T-helper 1 cell (primary cell): ENCODE results near the gene SUSD4.
"Not testable (repeated sequence)": the region's sequence is repeated elsewhere in the genome, so short reads cannot be mapped to it uniquely, and the experiment has no call there.

ENCODE experiments used
- DNase-seq, 5 donors: peaks; one replicate each; pipeline ENCODE4 v3.0.0-alpha.2; 2012 to 2020

Gene SUSD4

GRCh38 chr1:223288826-223289225 lies 75.2 kb downstream of the SUSD4 start:
- DNase-seq: no peak

DNA sequence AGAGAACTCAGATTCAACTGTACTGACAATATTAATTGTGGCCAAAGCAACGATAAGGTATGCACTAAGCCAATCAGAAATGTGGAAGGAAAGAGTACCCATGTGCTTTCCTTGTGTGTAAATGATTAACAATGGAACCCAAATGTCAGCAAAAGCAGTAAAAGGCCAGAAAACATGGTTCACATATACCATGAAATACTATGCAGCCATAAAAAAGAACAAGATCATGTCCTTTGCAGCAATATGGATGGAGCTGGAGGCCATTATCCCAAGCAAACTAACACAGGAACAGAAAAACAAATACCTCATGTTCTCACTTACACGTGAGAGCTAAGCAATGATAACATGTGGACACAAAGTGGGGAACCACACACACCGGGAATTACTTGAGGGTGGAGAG lies 78.5 kb downstream of the SUSD4 start:
- no peak for DNase-seq

- DNase-seq: not testable (repeated sequence)
Observed at GRCh38 chr1:223283697-223284096, 80.3 kb downstream of the SUSD4 start.

DNA sequence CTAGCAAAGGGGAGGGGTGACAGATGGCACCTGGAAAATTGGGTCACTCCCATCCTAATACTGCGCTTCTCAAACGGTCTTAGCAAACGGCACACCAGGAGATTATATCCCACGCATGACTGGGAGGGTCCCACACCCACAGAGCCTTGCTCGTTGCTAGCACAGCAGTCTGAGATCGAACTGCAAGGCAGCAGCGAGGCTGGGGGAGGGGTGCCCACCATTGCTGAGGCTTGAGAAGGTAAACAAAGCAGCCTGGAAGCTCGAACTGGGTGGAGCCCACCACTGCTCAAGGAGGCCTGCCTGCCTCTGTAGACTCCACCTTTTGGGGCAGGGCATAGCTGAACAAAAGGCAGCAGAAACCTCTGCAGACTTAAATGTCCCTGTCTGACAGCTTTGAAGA lies 85.7 kb downstream of the SUSD4 start:
- DNase-seq: not testable (repeated sequence)

DNA sequence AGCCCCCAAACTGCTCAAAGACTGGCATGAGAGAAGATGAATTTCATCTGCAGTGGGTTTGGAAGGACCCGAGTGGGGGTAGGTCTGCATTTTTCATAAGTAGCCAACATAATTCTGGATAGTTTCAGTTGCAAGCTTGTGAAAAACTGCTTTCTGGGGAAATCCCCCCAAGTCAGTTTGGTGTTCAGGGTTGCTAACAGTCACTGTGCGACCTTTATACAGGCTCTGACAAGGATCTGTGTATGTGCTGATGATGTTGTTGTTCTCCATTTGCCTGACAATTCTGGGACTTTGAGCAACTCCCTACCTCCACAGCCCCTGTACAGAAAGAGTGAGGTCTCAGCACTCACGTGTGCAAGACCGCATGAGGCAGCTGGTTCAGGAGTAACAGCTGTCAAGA lies 87.9 kb downstream of the SUSD4 start:
- no peak for DNase-seq

- no peak for DNase-seq
Observed at GRCh38 chr1:223273511-223273910, 90.5 kb downstream of the SUSD4 start.

DNA sequence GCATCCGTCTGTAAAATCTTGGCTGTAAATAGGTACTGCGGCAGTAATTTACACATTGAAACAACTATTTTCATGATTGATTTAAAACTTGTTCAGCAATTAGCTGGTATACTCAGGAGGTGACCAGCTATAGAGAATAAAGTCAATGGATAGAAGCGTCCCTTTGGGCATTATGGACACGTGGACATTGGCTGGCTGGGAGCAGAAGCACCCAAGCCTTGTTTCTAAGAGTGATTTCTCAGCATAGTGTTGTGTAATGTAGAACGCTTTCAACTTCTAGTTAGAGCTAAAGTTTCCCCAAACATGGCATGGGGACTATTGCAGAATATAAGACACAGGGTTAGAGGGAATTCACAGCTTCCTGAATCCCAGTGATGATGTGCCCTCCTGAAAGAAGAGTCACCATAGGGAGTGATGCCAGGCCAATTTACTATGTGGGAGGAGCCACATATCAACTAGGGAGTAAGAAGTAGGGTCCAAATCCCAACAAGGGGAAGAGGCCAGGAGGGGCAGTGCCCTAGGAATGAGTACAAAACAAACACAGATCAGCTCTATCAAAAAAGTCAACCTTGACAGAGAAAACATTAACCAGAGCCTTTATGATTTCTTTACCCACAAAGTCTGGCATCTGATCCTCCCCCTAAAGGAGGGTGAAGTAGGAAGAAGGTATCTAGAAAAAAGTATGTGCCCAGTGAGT lies 92.7 kb downstream of the SUSD4 start:
- no peak for DNase-seq

DNA sequence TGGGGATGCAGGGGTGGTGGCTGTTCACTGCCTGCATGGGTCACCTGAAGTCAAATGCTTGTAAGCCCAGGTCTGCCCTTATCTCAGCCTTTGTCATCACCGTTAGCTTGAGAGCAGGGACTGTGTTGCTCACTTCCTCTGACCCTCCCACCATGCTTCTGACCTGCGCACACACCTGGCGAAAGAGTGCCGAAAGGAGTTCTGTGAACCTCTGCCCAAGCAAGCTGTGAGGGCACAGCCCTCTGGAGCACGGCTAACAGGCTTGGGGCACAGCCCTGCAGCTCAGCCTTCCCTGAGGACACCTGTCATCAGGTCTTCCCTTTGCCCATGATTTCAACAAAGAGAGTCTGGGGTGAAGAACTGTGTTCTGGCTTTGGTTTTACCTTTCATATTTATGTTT lies 93.8 kb downstream of the SUSD4 start:
- no peak for DNase-seq

GRCh38 chr1:223269006-223269405 lies 95.0 kb downstream of the SUSD4 start:
- no peak for DNase-seq

GRCh38 chr1:223266632-223267172 lies 97.3 kb downstream of the SUSD4 start:
- DNase-seq: no peak

DNA sequence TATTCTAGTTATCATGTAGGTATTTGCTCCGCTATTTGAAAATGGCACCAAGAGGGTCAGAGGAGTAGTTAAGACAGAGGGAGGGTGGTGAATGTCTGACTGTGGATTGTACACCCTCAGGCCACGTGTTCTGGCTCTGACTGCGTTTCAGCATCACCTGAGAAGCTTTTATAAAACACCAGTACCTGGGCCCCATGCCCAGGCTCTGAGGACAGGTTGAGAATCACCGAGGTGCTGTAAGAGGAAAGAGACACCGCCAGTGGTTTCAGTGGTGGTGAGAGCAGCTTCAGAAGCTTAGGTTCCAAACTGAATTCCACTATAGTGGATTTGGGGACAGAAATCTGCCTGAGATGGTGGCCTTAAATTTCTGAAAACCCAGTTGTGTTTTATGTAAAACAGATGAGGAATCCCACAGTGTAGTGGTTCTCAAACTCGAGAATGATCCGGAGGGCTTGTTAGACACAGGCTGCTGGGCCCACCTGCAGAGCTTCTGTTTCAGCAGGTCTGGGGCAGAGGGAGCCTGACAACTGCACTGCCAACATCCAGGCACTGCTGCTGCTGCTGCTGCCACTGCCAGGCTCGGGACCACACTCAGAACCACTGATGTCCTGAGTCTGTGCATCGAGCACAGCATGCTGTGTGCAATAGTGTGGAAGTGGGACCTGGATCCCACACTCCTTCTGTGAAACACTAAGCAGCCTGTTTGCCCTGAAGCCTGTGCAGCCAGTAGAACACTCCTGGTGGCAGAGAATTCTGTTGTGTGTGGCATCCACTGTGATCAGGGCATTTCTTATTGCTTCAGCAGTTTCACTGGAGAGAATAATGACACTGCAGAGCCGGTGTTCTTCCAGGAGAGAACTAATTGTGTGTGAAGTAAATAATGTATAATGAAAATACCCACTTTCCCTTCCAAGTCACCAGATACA lies 98.7 kb downstream of the SUSD4 start:
- DNase-seq: no peak

DNA sequence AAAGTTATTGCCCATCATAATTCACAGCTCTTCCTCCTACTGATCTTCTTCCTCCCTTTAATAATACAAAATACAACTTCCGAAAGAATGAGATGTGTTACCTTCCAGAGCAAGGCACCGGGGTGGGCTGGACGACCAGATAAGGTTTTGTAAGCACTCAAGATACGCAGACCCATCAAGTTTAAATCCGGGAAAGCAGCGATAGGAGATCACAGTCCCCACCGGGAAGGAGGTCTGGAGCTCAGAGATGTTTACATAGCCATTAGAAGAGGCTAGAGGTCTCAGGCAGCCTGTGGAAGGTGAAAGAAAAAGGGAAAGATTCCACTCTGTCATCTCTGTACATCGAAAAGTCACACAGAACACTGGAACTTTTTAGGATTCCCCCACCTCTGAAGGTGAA lies 99.4 kb downstream of the SUSD4 start:
- DNase-seq: no peak

GRCh38 chr1:223261914-223262313 lies 102.1 kb downstream of the SUSD4 start:
- DNase-seq: no peak

DNA sequence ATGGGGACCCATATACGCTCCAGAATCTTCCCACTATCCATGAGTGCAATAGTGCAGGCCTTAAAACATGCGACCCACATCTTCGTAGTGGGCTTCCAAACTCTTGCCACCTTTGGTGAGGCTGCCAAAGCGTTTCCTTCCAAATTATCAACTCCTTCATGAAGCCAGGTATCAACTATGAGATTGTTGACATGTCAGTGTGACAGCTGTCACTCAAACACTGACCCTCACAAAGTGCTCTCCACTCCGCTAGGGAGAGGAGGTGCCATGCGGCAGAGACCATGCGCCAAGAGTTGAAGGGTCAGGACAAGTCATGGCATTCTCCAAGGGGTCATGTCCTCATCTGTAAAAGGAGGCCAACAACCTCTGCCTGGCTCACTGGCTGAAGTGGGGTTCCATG lies 103.3 kb downstream of the SUSD4 start:
- DNase-seq: no peak

- no peak for DNase-seq
Observed at GRCh38 chr1:223259462-223259861, 104.5 kb downstream of the SUSD4 start.

- DNase-seq: no peak
Observed at GRCh38 chr1:223258751-223259198, 105.2 kb downstream of the SUSD4 start.

GRCh38 chr1:223257856-223258550 lies 106.0 kb downstream of the SUSD4 start:
- no peak for DNase-seq

DNA sequence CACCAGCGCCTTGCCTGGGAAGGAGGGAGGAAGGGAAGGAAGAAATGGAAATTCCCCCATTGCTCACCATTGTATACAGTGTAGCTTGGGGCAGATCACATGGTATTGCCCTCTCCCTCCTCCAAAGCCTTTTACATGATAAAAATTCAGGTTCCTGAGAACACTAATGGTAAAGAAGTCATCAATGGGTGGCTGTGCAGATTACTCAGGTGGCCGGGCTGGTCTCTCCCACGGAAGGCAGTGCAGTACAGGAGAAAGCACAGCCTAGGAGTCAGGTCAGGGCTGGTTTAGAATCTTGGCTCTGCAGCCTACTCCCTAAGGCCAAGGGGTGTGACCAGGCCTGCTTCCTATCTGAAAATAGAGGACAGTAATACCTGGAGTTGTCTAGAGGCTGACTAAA lies 107.9 kb downstream of the SUSD4 start:
- no peak for DNase-seq

DNA sequence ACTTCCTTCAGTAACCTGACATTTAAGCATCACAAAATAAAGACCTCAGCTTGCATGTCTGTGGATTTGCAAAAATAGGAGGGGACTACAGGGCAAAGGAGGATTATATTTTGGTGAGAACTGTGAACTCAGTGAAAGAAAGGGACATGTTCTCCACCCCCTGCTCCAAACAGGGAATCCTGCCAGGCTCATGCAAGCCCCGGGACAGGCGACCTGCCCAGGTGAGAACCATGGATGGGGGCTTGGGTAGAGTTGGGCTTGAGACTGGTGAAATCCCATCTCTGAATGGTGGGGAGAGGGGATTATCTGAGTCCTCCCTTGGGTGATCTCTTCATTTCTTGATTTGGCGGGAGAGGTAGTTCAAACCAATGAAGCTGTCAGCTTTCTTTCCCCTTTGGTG lies 110.1 kb downstream of the SUSD4 start:
- no peak for DNase-seq

DNA sequence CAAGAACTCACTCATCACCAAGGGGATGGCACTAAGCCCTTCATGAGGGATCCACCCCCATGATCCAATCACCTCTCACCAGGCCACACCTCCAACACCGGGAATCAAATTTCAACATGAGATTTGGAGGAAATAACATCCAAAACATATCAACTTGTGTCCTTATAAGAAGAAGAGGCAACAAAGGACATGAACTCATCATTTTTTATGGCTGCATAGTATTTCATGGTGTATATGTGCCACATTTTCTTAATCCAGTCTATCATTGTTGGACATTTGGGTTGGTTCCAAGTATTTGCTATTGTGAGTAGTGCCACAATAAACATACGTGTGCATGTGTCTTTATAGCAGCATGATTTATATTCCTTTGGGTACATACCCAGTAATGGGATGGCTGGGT lies 112.6 kb downstream of the SUSD4 start:
- not testable (repeated sequence) for DNase-seq

GRCh38 chr1:223250632-223251015 lies 113.4 kb downstream of the SUSD4 start:
- no peak for DNase-seq

DNA sequence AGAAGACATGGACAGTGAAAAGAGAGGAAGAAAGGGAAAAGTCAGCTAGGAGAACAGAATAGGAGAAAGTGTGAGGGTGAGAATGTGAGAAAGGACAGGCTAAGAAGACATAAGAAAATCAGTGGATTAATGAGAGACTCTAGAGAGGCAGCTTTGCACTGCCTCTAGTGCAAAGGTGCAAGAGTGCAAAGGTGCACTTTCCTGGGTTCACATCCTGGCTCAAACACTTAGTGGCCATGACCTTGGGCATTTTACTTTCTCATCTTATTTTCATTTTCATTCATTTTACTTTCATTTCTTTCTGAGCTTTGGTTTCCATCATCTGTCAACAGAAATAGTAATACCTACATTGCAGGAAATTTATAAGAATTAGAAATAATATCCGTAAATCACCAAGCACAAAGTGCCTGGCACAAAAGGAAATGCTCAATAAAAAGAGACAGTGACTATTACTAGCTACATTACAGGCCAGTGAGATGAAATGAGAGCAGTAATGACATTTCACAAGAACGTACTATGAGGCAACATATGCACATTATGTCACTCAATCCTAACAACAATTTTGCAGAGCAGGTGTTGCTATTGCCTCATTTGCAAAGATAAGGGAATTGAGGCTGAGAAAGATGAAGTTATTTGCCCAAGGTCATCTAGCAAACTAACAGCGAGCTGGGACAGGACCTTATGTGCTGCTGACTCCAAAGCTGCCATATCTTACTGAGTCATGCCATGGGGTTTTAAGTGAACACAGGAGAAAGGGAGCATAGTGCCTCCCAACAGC lies 113.9 kb downstream of the SUSD4 start:
- no peak for DNase-seq
